Mesothelial cell of epicardium (in vitro differentiated cells): ENCODE data around the gene PRX. TPM values are rescaled to one million over a fixed set of nuclear protein-coding genes. Genes with fewer than 3 reads are reported as not detected.
A peak's percentile ranks its signal among the peaks of the same experiment; 100 is the strongest.

Experiments used
- DNase-seq, 2 experiments: peaks; one replicate each; pipeline ENCODE4 v3.0.0; 2021; ENCODE audit warnings: low spot score in 2 of 2; ENCODE audit not compliant: unreplicated experiment in 2 of 2
- H3K27ac Mint-ChIP-seq: 2 replicates; pipeline ENCODE4 v1.8.0; 2021; ENCODE audit warnings: mixed read lengths
- H3K27me3 Mint-ChIP-seq: 2 replicates; pipeline ENCODE4 v1.8.0; 2021; ENCODE audit warnings: low read depth, mixed read lengths
- H3K36me3 Mint-ChIP-seq: 2 replicates; pipeline ENCODE4 v1.8.0; 2021; ENCODE audit warnings: mixed read lengths
- H3K4me1 Mint-ChIP-seq: 2 replicates; pipeline ENCODE4 v1.8.0; 2021; ENCODE audit warnings: mixed read lengths
- H3K4me3 Mint-ChIP-seq: 2 replicates; pipeline ENCODE4 v1.8.0; 2021; ENCODE audit warnings: mild to moderate bottlenecking, moderate library complexity, mixed read lengths
- H3K9me3 Mint-ChIP-seq: 2 replicates; pipeline ENCODE4 v1.8.0; 2021; ENCODE audit warnings: mixed read lengths
- total RNA-seq: library from RNA; stranded (reverse); gene quantifications from 3 replicates; pipeline ENCODE4 v1.2.1, GENCODE V29; 2021
- TF ChIP-seq, protein P1 (sequence below): fragments of 200-600 bp; sonication (generic); IDR thresholded peaks from one replicate; pipeline ENCODE4 v1.5.0; 2021; ENCODE audit warnings: antibody characterized with exemption; ENCODE audit not compliant: unreplicated experiment

Gene PRX
- total RNA-seq, 1 donor from 2014 or later: 5.2 TPM

DNA sequence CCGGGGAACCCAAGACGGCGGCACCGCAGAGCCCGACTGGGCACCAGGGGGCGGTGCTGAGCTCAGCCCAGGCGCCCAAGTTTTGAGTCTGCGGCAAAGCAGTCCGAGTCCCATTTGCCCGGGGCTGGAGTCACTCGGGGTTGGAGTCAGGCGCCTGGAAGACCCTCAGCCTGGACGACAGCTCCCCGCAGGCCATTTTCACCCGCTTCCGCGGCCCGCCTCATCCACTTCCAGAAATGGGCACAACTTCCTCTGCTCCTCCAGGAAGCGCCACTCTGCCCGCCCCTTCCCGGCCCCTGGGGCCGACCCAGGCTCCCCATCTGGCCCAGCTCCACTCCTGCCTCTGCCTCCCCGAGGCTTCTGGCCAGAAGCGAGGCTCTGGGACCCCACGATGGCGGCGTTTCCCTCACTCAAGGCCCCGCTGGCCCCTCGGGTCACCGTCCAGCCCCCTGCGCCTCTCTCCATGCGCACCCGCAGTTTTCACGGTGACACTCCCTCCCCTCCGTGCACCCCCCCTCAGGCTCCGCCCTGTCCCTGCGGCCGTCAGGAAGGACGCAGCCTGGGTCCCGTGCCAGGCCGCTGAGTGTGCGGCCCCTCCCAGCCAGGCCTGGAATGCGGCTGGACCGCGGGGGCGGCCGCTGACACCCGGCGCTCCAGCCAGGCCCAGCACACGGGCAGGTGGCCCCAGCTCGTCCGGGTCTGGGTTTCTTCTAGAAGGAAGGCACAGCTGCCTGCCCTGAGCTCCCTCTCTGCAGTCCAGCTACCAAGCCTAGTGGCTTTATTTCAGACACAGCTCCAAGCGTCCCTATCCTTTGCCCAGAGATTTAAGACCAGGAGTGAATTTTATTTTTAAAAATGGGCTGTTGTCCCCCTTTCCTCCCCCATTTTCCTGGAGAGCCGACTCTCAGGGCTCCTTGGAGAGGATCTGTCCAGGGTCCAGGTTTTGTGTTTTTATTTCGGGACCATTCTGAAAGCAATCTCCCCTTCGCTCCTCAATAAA, 7.9 kb upstream of the PRX start:
- Mint-ChIP-seq H3K9me3 (no peaks in the 10 kb centered on the region), H3K27me3 (no peaks in the 10 kb centered on the region), H3K36me3 (no peaks in the 10 kb centered on the region), H3K27ac (peak overlapping the region; percentile 97), H3K4me3 (peak overlapping the region; percentile 72), H3K4me1 (peaks cover 23% of the 10 kb centered on the region)
- TF ChIP-seq, protein P1, sequence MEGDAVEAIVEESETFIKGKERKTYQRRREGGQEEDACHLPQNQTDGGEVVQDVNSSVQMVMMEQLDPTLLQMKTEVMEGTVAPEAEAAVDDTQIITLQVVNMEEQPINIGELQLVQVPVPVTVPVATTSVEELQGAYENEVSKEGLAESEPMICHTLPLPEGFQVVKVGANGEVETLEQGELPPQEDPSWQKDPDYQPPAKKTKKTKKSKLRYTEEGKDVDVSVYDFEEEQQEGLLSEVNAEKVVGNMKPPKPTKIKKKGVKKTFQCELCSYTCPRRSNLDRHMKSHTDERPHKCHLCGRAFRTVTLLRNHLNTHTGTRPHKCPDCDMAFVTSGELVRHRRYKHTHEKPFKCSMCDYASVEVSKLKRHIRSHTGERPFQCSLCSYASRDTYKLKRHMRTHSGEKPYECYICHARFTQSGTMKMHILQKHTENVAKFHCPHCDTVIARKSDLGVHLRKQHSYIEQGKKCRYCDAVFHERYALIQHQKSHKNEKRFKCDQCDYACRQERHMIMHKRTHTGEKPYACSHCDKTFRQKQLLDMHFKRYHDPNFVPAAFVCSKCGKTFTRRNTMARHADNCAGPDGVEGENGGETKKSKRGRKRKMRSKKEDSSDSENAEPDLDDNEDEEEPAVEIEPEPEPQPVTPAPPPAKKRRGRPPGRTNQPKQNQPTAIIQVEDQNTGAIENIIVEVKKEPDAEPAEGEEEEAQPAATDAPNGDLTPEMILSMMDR: peak; percentile 88
- DNase-seq: peak; percentile 70 to 89

DNA sequence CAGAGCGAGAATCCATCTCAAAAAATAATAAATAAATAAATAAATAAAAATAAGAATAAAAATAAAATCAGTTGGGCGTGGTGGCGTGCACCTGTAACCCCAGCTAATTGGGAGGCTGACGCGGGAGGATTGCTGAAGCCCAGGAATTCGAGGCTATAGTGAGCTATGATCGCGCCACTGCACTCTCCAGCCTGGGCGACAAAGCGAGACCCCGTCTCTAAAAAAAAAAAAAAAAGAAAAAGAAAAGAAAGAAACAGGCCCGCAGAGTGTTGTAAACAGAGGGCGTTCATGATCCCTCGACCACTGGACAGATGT, 7.2 kb upstream of the PRX start:
- H3K4me3 Mint-ChIP-seq: peak overlapping the region; percentile 72
- TF ChIP-seq, protein P1: no peak
- peaks cover 23% of the 10 kb centered on the region for H3K4me1 Mint-ChIP-seq
- H3K9me3 Mint-ChIP-seq: no peaks in the 10 kb centered on the region
- DNase-seq: no peak
- peak overlapping the region; percentile 97 for H3K27ac Mint-ChIP-seq
- H3K27me3 Mint-ChIP-seq: no peaks in the 10 kb centered on the region
- no peaks in the 10 kb centered on the region for H3K36me3 Mint-ChIP-seq

DNA sequence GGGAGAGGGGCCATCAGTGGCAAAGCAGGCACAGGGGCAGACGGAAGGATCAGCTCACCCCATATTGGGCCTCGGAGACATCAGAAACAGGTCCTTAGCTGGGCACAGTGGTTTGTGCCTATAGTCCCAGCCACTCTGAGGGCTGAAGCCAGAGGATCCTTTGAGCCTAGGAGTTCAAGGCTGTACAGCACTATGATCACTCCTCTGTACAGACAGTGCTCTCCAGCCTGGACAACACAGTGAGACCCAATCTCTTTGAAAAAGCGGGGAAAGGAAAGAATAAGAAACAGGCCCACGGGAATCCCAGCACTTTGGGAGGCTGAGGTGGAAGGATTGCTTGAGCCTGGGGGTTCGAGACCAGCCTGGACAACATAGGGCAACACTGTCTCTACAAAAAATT, 6.6 kb upstream of the PRX start:
- H3K4me3 Mint-ChIP-seq: peak overlapping the region; percentile 54
- H3K27me3 Mint-ChIP-seq: no peaks in the 10 kb centered on the region
- TF ChIP-seq, protein P1: no peak
- peaks cover 21% of the 10 kb centered on the region for H3K4me1 Mint-ChIP-seq
- H3K9me3 Mint-ChIP-seq: no peaks in the 10 kb centered on the region
- no peak for DNase-seq
- H3K36me3 Mint-ChIP-seq: no peaks in the 10 kb centered on the region
- H3K27ac Mint-ChIP-seq: peak overlapping the region; percentile 85

DNA sequence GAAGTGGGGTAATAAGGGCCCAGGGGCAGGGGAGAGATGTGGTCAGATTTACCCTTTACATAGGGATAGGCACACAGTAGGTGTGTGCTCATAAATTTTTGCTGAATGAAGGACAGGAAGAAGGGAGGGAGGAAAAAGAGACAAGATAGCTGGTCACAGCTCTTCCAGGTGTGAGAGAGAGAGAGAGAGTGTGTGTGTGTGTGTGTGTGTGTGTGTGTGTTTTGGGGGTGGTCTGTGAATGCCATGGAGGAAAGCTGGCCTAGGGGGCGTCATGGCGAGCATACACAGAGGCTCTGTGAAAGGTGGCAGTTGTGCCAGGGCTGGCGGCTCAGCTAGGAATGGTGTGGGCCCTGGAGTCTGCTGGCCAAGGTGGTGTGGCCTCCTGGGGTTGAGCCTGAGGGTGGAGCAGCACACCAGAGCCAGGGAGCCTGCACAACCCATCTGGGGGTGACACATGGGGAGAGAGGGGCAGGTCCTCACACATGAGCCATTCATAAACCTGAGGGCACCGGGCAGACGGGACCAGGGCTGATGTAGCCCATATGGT, 6.0 kb upstream of the PRX start:
- H3K36me3 Mint-ChIP-seq: no peaks in the 10 kb centered on the region
- no peaks in the 10 kb centered on the region for H3K27me3 Mint-ChIP-seq
- no peak overlapping the region for H3K4me3 Mint-ChIP-seq
- H3K9me3 Mint-ChIP-seq: no peaks in the 10 kb centered on the region
- TF ChIP-seq, protein P1: no peak
- H3K27ac Mint-ChIP-seq: peak overlapping the region; percentile 15
- peaks cover 16% of the 10 kb centered on the region for H3K4me1 Mint-ChIP-seq
- DNase-seq: no peak

DNA sequence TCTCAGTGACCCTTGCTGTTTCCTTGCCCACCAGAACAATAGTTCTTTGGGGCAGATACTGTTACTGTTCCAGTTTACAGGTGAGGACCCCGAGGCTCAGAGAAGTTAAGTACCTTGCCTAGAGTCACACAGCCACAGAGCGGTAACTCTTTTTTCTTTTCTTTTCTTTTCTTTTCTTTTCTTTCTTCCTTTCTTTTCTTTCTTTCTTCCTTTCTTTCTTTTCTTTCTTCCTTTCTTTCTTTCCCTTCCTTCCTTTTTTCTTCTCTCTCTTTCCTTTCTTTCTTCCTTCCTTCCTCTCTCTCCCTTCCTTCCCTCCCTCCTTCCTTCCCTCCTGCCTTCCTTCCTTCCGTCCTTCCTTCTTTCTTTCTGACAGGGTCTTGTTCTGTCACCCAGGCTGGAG, 4.9 kb upstream of the PRX start:
- H3K4me3 Mint-ChIP-seq: no peak overlapping the region
- no peak for DNase-seq
- no peaks in the 10 kb centered on the region for H3K27me3 Mint-ChIP-seq
- H3K36me3 Mint-ChIP-seq: no peaks in the 10 kb centered on the region
- no peaks in the 10 kb centered on the region for H3K9me3 Mint-ChIP-seq
- H3K4me1 Mint-ChIP-seq: peaks cover 22% of the 10 kb centered on the region
- peak overlapping the region; percentile 78 for H3K27ac Mint-ChIP-seq
- TF ChIP-seq, protein P1: no peak
